Measurements from ENCODE around the gene TBX20.
"Not testable (repeated sequence)": the region's sequence is repeated elsewhere in the genome, so short reads cannot be mapped to it uniquely, and the experiment has no call there.

- TF ChIP-seq EZH2 (IDR thresholded peaks at IDR 0.05; ENCODE audit: insufficient read depth, poor library complexity, severe bottlenecking); EZH2phosphoT487 (IDR thresholded peaks at IDR 0.05; ENCODE audit: insufficient read depth, low read depth): not testable (repeated sequence)
These were observed 47.0 kb downstream of the TBX20 start for GRCh38 chr7:35206924-35207323.
